TTC549 (cell line): ENCODE data around the gene MICALL2.

Source experiments
- FAIRE-seq: peaks from 2 replicates; lab custom pipeline; 2012; peaks lifted over from hg19 to GRCh38; lab: Jason Lieb, UNC

The MICALL2 gene

DNA sequence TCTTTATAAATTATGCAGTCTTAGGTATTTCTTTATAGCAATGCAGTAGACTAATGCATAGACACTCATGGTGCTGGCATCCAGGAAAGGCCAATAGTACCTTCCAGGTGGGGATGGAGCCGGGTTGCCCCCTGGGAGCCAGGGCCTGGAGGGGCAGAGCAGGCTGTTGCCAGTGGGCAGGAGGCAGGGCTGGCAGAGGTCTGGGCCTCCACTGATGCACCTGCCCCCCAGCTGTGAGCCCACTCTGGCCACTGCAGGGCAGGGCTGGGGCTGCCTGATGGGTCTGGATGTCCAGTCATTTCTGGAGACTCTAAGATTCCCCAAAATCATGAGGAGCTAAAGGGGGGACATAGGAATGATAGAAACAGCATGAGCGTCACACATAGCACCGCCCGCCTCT, 66.7 kb downstream of the MICALL2 start:
- no peak for FAIRE-seq

DNA sequence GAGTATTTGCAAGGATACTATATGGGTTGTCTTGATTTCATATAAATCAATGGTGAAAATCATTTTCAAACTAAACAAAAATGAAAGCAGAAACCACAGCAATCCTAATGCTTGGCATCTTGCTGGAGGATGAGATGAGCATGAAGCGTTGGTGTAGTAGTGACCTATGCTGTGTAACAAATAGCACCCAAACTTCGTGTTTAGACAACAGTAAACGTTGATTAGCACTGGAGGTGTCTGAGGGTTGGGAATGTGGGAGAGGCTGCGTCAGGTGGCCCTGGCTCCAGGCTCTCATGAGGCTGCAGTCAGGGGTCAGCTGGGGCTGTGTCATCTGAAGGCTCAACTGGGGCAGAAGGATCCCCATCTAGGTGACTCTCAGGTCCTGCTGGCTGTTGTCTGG, 67.8 kb downstream of the MICALL2 start:
- no peak for FAIRE-seq

DNA sequence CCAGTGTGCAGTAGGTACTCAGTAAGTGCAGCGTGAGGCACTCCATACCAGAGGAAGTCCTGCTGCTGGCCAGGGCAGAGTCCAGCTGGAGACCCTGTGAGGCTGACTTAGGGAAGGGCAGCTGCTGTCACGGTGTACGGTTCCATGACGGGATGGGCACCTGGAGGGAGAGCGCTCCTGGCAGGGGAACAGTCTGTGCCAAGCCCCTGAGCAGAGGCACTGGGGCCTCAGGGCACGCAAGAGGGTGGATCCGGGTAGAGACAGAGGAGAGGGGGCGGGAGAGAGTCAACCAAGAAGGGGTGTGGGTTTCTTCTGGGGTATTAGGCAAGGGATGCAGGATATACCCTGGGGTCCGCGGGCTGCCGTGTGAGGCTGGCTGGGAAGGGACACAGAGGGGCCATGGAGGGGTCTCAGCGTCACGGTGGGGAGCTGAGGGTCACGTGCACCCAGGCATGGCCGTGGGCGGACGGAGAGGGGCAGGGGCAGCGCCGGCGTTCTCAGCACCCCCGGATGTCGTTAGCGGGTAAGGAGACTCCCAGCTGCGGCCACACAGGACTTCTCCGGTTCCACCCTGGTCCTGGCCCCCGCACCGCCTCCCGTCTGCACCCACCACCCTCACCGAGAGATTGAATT, 70.5 kb downstream of the MICALL2 start:
- FAIRE-seq = no peak

DNA sequence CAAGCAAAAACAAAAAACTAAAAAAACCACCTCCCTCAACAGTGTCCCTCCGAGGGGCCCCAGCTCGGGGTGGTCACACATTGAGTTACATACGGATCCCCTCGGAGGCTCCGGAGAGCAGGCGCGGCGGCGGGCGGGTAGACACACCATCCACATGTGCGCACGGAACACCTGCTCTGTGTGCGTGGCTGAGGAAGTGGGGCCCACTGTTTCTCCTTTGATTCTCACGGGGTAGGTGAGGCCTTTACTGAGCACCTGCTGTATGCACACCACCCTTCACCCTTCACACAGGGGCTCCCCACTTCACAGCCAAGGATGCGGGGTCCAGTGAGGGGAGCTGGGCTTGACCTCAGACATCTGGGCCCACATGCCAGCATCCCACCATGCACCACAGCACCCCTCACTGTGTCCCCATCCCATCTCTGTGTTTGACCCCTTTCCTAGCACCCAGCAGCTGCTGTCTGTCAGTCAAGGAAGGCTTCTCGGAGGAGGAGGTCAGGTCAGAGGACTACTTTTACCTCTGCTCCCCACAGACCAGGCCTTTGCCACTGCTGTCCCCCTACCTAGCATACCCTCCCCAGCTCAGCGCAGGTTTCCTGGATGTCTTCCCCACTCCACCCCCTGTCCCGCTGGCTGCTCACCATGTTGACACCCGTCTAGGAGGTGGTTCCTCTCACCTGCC, 71.1 kb downstream of the MICALL2 start:
- no peak for FAIRE-seq

DNA sequence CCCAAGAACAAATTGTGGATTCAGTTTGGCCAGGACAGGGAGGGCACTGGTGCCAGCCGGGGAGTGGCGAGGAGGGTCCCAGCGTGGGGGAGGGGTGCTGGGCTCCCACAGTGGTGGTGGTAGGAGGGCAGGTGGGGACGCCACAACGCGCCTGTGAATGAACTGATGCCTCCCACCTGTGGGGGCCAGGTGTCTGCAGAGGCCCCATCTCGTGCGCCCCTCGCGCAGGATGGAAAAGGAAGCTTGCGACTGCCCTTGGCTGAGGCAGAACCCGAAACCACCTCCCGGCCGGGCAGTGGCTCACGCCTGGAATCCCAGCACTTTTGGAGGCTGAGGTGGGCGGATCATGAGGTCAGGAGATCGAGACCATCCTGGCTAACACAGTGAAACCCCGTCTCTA, 72.0 kb downstream of the MICALL2 start:
- no peak for FAIRE-seq

GRCh38 chr7:1386623-1387220, 72.5 kb downstream of the MICALL2 start:
- no peak for FAIRE-seq

DNA sequence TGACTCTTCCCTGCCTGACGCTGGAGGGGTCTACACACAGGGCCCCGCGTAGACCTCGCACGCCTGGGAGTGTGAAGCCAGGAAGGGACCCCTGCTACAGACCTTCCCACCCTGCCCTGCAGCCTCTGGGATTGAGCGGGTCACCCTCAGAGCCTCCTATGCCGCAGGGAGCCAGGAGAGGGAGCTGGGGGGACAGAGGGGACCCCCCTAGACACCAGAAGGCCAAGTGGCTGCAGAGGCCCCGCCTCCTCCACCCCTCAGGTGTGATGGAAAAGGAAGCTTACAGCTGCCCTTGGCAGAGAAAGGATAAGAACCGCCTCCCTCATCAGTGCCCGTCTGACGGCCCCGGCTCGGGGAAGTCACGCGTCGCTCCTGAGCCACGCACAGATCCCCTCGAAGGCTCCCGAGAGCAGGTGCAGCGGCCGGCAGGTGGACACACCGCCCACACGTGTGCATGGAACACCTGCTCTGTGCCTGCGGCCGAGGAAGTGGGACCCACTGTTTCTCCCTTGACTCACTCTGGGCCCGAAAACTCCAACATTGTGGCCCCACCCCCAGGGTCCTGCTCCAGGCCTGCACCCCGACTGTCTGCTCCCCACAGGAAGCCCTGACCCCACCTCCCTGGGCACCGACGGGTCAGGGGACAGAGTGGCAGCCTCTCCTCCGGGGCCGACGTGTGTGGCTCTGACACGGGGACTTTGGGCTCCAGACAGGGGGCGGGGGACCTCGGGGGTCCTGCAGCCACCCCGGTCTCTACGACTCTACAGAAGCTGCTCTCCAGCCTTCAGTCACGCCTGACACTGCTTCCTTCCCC, 73.3 kb downstream of the MICALL2 start:
- no peak for FAIRE-seq

DNA sequence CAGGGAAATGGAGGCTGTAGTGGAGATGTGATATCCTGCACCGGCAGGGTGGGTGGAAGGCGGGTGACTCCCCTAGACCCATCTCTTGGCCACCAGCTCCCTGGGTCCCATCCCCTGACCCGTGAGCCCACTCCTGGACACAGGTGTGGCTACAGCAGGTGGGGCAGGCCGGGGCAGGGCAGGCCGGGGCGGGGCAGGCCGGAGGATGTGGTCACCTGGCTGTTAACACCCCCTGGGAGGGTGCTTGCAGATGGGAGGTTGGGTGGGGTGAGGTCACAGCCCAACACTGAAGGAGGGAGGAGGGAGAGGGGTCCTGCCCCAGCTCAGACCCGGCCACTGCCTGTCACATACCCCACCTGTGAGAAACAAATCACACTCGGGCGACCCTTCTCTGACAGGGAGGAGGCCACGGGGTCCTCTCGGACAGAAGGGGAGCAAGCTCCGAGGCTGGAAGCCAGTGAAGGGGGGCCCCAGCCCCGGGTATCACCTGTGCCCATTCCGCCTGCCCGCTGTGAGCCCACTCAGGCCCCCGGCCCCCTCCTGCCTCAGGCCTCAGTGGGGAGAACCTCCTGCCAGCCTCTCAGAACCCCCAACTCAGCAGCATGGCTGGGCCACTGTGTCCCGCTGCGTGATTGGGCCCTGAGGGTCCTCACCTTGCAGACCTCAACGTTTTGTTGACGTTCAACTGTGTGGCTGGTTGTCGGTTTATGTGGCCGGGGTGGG, 74.0 kb downstream of the MICALL2 start:
- no peak for FAIRE-seq
